CD14-positive monocyte (primary cell): ENCODE results near the gene CACNA1E. TPM values are rescaled to one million over a fixed set of nuclear protein-coding genes. Genes with fewer than 3 reads are reported as not detected.

Experiments
- DNase-seq, 3 donors: peaks; one replicate each; pipeline ENCODE4 v3.0.0-alpha.2; 2011 to 2022
- H2AFZ ChIP-seq: 2 replicates; pipeline ENCODE4 v1.6.0; 2012; ENCODE audit warnings: mild to moderate bottlenecking, low read depth, low read length, inconsistent platforms; ENCODE audit not compliant: insufficient read depth, poor library complexity, severe bottlenecking
- H3K27ac ChIP-seq, 2 donors: 1 replicate in 1 of 2; 2 replicates in 1 of 2; pipeline ENCODE4 v1.5.1; 2012 to 2013; ENCODE audit warnings: low read length in 2 of 2, control low read depth in 1 of 2, inconsistent platforms in 1 of 2, low read depth in 1 of 2, mild to moderate bottlenecking in 1 of 2
- H3K27me3 ChIP-seq, 2 donors: one replicate each; pipeline versions ENCODE4 v1.6.0 to v1.6.1; 2011 to 2013; ENCODE audit warnings: low read length in 2 of 2; ENCODE audit not compliant: control insufficient read depth in 2 of 2, insufficient read depth in 2 of 2
- H3K36me3 ChIP-seq, 2 donors: replicated peaks in 1 of 2; 1 replicate in 1 of 2; 2 replicates in 1 of 2; pipeline versions ENCODE4 v1.5.1 to v1.6.1; 2012 to 2013; ENCODE audit warnings: low read length in 2 of 2, control low read depth in 1 of 2, inconsistent platforms in 1 of 2, mild to moderate bottlenecking in 1 of 2; ENCODE audit not compliant: insufficient read depth in 2 of 2, control insufficient read depth in 1 of 2
- H3K4me1 ChIP-seq, 2 donors: 1 replicate in 1 of 2; 2 replicates in 1 of 2; pipeline versions ENCODE4 v1.5.1 to v1.6.1; 2012 to 2013; ENCODE audit warnings: low read length in 2 of 2, control low read depth in 1 of 2, inconsistent platforms in 1 of 2, mild to moderate bottlenecking in 1 of 2, moderate library complexity in 1 of 2; ENCODE audit not compliant: insufficient read depth in 2 of 2, control insufficient read depth in 1 of 2
- H3K4me2 ChIP-seq: replicated peaks from 2 replicates; pipeline ENCODE3; 2012; ENCODE audit warnings: low read length, moderate library complexity, mild to moderate bottlenecking; ENCODE audit not compliant: poor library complexity, severe bottlenecking; ENCODE audit errors: extremely low read depth
- H3K4me3 ChIP-seq, 3 experiments: fragments of 200-600 bp in 1 of 3; sonication (generic) in 1 of 3; replicated peaks in 1 of 3; 1 replicate in 2 of 3; 2 replicates in 1 of 3; pipeline ENCODE4 v1.5.1; 2011 to 2013; ENCODE audit warnings: low read length in 3 of 3, mild to moderate bottlenecking in 3 of 3, control low read depth in 2 of 3, low read depth in 2 of 3, inconsistent platforms in 1 of 3, moderate library complexity in 1 of 3
- H3K79me2 ChIP-seq: 2 replicates; pipeline ENCODE4 v1.6.0; 2012; ENCODE audit warnings: mild to moderate bottlenecking, control low read depth, inconsistent platforms, low read length, moderate library complexity; ENCODE audit not compliant: insufficient read depth
- H3K9ac ChIP-seq: 2 replicates; pipeline ENCODE4 v1.6.0; 2017; ENCODE audit warnings: low read length, mild to moderate bottlenecking; ENCODE audit not compliant: insufficient read depth, poor library complexity, severe bottlenecking
- H3K9me3 ChIP-seq, 2 donors: replicated peaks in 1 of 2; 1 replicate in 1 of 2; 2 replicates in 1 of 2; pipeline versions ENCODE4 v1.5.1 to v1.6.1; 2012 to 2013; ENCODE audit warnings: low read length in 2 of 2, control low read depth in 1 of 2; ENCODE audit not compliant: control insufficient read depth in 1 of 2, insufficient read depth in 1 of 2
- H4K20me1 ChIP-seq: 2 replicates; pipeline ENCODE4 v1.6.0; 2012; ENCODE audit warnings: mild to moderate bottlenecking, low read length, control low read depth, moderate library complexity; ENCODE audit not compliant: insufficient read depth
- H3K27ac Mint-ChIP-seq, 7 donors: one replicate each; pipeline ENCODE4 v1.8.0; 2020; ENCODE audit warnings: mild to moderate bottlenecking in 7 of 7, mixed read lengths in 7 of 7, moderate library complexity in 6 of 7, inconsistent platforms in 2 of 7
- H3K27me3 Mint-ChIP-seq, 3 donors: one replicate each; pipeline ENCODE4 v1.8.0; 2021 to 2022; ENCODE audit warnings: low read depth in 3 of 3, mild to moderate bottlenecking in 3 of 3, mixed read lengths in 3 of 3, moderate library complexity in 3 of 3, inconsistent platforms in 1 of 3
- H3K36me3 Mint-ChIP-seq, 2 donors: one replicate each; pipeline ENCODE4 v1.8.0; 2020; ENCODE audit warnings: mixed read lengths in 2 of 2, inconsistent platforms in 1 of 2, mild to moderate bottlenecking in 1 of 2
- H3K4me1 Mint-ChIP-seq: one replicate; pipeline ENCODE4 v1.8.0; 2020; ENCODE audit warnings: mild to moderate bottlenecking, mixed read lengths
- H3K4me3 Mint-ChIP-seq, 2 donors: one replicate each; pipeline ENCODE4 v1.8.0; 2020; ENCODE audit warnings: mild to moderate bottlenecking in 2 of 2, mixed read lengths in 2 of 2, moderate library complexity in 1 of 2
- H3K9me3 Mint-ChIP-seq, 7 donors: one replicate each; pipeline ENCODE4 v1.8.0; 2020 to 2022; ENCODE audit warnings: mixed read lengths in 7 of 7, mild to moderate bottlenecking in 6 of 7, moderate library complexity in 6 of 7, inconsistent platforms in 2 of 7
- WGBS: methylation state at CpG from one replicate; pipeline ENCODE4 v1.1.5; 2013; ENCODE audit warnings: missing lambda C conversion rate; ENCODE audit not compliant: insufficient coverage; 5-methylcytosine and 5-hydroxymethylcytosine counted together
- intact Hi-C, 2 donors: fragments of 100-400 bp; cut with micrococcal nuclease; formaldehyde crosslinking; loops; one replicate each; pipeline versions ENCODE4 v1.15.0 to v1.15.1; 2023
- polyA plus RNA-seq, 3 donors: library from polyadenylated mRNA; depleted of rRNA in 1 of 3; unstranded in 2 of 3; stranded (reverse) in 1 of 3; fragments of 300-500 nt in 2 of 3; fragments of >200 nt in 1 of 3; fragmentation: Illumina TruSeq in 2 of 3; gene quantifications; 1 replicate in 2 of 3; 2 replicates in 1 of 3; pipeline ENCODE4 v1.2.3, GENCODE V29; 2012 to 2021
- TF ChIP-seq, protein P1 (sequence below): fragments of 200-600 bp; IDR thresholded peaks from one replicate; pipeline ENCODE4 v1.8.0; 2022; ENCODE audit warnings: antibody characterized with exemption, mild to moderate bottlenecking

The CACNA1E gene
- polyA plus RNA-seq, 3 donors, result 0.04 TPM; not detected in 2

GRCh38 chr1:181655756-181656155, 172.4 kb downstream of the CACNA1E start:
- Histone ChIP-seq H3K4me1 (no peaks in the 10 kb centered on the region), H3K27me3 (no peaks in the 10 kb centered on the region), H3K36me3 (no peaks in the 10 kb centered on the region), H2AFZ (no peak overlapping the region), H3K9me3 (no peaks in the 10 kb centered on the region), H4K20me1 (no peaks in the 10 kb centered on the region), H3K79me2 (no peaks in the 10 kb centered on the region), H3K9ac (no peak overlapping the region), H3K27ac (no peak overlapping the region), H3K4me2 (no peak overlapping the region), H3K4me3 (no peak overlapping the region)
- no CpG with 5 or more reads among the region's 2 CpGs for WGBS
- H3K27me3 Mint-ChIP-seq, result peaks cover 0 to 2% (median 0%) of the 10 kb centered on the region in 3 donors
- intact Hi-C loops, result no loop called here
- TF ChIP-seq, protein P1, sequence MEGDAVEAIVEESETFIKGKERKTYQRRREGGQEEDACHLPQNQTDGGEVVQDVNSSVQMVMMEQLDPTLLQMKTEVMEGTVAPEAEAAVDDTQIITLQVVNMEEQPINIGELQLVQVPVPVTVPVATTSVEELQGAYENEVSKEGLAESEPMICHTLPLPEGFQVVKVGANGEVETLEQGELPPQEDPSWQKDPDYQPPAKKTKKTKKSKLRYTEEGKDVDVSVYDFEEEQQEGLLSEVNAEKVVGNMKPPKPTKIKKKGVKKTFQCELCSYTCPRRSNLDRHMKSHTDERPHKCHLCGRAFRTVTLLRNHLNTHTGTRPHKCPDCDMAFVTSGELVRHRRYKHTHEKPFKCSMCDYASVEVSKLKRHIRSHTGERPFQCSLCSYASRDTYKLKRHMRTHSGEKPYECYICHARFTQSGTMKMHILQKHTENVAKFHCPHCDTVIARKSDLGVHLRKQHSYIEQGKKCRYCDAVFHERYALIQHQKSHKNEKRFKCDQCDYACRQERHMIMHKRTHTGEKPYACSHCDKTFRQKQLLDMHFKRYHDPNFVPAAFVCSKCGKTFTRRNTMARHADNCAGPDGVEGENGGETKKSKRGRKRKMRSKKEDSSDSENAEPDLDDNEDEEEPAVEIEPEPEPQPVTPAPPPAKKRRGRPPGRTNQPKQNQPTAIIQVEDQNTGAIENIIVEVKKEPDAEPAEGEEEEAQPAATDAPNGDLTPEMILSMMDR, result no peak
- H3K4me3 Mint-ChIP-seq, result no peak overlapping the region
- H3K27ac Mint-ChIP-seq, result no peak overlapping the region
- H3K36me3 Mint-ChIP-seq, result no peaks in the 10 kb centered on the region
- DNase-seq, result no peak
- H3K9me3 Mint-ChIP-seq, result peaks cover under 1 to 9% (median 4%) of the 10 kb centered on the region in 7 donors
- no peaks in the 10 kb centered on the region for H3K4me1 Mint-ChIP-seq

DNA sequence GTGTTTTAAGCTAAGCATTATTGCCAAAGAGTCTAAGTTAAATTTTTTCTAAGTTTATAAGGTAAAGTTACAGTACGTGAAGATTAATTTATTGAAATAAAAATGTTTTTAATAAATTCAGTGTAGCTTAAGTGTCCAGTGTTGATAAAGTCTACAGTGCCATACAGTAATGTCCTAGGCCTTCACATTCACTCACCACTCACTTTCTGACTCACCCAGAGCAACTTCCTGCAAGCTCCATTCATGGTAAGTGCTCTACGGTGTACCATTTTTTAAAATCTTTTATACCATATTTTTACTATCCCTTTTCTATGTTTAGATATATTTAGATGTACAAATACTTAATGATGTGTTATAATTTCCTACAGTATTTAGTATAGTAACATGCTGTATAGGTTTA, 173.2 kb downstream of the CACNA1E start:
- no peaks in the 10 kb centered on the region for H3K36me3 ChIP-seq
- no CpG with 5 or more reads among the region's 2 CpGs for whole genome bisulfite sequencing
- no peak overlapping the region for H3K4me3 ChIP-seq
- no peak overlapping the region for H2AFZ ChIP-seq
- H3K27me3 ChIP-seq, result no peaks in the 10 kb centered on the region
- H3K4me1 ChIP-seq, result no peaks in the 10 kb centered on the region
- H3K27me3 Mint-ChIP-seq, result peaks cover 0 to 2% (median 0%) of the 10 kb centered on the region in 3 donors
- no peaks in the 10 kb centered on the region for H4K20me1 ChIP-seq
- H3K4me1 Mint-ChIP-seq, result no peaks in the 10 kb centered on the region
- intact Hi-C loops, result no loop called here
- no peaks in the 10 kb centered on the region for H3K9me3 ChIP-seq
- no peak overlapping the region for H3K27ac ChIP-seq
- H3K36me3 Mint-ChIP-seq, result no peaks in the 10 kb centered on the region
- no peak overlapping the region for H3K9ac ChIP-seq
- no peak overlapping the region for H3K27ac Mint-ChIP-seq
- peaks cover 4 to 13% (median 6%) of the 10 kb centered on the region in 7 donors for H3K9me3 Mint-ChIP-seq
- no peaks in the 10 kb centered on the region for H3K79me2 ChIP-seq
- TF ChIP-seq, protein P1, result no peak
- DNase-seq, result no peak
- no peak overlapping the region for H3K4me3 Mint-ChIP-seq
- no peak overlapping the region for H3K4me2 ChIP-seq
